Measurements from ENCODE around the gene IVD. TPM values are rescaled to one million over a fixed set of nuclear protein-coding genes. Genes with fewer than 3 reads are reported as not detected.

Gene IVD
- polyA plus RNA-seq, 1 donor (not counting 4 experiments of a cell fraction or from before 2014, with no cell fraction given) = 13.0 TPM

DNA sequence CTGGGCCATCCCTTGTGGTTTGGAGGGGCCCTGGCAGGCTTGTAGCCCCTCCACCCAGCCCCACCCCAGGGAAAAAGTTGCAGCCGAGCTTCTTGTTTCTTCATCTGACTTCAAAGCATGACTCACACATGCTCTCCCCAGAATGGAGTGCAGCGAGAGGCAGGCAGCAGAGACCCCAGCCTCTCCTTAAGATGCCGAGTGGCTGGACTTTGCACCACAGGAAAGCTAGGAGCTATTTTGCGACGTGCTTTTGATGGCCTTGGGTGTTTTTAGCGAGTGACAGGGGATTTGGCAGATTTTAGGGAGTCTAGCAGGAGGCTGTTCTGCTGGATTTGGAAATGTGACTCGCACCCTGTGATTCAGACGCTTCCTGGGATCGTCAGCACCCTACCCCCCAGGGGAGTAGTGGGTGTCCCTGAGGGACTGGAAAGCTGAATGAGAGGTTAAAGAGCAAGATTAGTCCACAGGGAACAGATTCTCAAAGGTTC, 49.4 kb downstream of the IVD start:
- peaks cover 12% of the 10 kb centered on the region for H4K20me1 ChIP-seq (ENCODE audit: control insufficient read depth, extremely low read depth, insufficient read depth, low read length)

DNA sequence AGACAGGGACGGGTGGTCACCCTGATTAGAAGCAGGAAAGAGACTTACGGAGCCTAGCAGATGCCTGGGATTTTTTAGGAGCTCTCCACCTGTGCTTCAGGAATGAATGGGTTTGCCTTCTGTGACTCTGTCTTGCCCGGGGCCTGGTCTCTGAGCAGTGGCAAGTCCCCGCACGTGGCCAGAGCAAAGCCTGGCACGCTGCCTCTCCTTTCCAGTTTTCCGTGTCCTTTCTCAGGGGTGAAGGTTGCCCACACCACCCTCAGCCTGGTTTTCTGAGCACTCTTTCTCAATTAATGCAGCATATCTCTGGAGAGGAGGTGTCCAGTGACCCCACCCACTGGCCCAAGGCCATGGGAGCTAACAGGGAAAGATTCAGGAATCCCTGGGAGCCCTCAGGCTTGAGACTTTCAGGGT, 50.7 kb downstream of the IVD start:
- FAIRE-seq (peak; percentile 71), DNase-seq (ENCODE audit: low read depth, low spot score) (no peak)
- no peaks in the 10 kb centered on the region for H3K27me3 ChIP-seq (ENCODE audit: control insufficient read depth, extremely low read depth, insufficient read depth, low read length)
- H3K27ac ChIP-seq (ENCODE audit: control insufficient read depth, insufficient read depth, low read length) = no peak overlapping the region
- peaks cover 30% of the 10 kb centered on the region for H3K4me1 ChIP-seq (ENCODE audit: control insufficient read depth, extremely low read depth, insufficient read depth, low read length)
- TF ChIP-seq, protein P1, sequence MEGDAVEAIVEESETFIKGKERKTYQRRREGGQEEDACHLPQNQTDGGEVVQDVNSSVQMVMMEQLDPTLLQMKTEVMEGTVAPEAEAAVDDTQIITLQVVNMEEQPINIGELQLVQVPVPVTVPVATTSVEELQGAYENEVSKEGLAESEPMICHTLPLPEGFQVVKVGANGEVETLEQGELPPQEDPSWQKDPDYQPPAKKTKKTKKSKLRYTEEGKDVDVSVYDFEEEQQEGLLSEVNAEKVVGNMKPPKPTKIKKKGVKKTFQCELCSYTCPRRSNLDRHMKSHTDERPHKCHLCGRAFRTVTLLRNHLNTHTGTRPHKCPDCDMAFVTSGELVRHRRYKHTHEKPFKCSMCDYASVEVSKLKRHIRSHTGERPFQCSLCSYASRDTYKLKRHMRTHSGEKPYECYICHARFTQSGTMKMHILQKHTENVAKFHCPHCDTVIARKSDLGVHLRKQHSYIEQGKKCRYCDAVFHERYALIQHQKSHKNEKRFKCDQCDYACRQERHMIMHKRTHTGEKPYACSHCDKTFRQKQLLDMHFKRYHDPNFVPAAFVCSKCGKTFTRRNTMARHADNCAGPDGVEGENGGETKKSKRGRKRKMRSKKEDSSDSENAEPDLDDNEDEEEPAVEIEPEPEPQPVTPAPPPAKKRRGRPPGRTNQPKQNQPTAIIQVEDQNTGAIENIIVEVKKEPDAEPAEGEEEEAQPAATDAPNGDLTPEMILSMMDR (optimal IDR thresholded peaks at IDR 0.05 in 1 of 3, IDR thresholded peaks at IDR 0.05 in 1 of 3, conservative IDR thresholded peaks at IDR 0.05 in 1 of 3; ENCODE audit: extremely low read depth in 1 of 3, insufficient read depth in 2 of 3, low read length in 3 of 3) = no peak
- TF ChIP-seq EZH2 (IDR thresholded peaks at IDR 0.05; ENCODE audit: low read length) = no peak
- H3K4me3 ChIP-seq (ENCODE audit: control insufficient read depth in 2 of 3, extremely low read depth in 1 of 3, insufficient read depth in 2 of 3, low read depth in 1 of 3, low read length in 3 of 3) = no peak overlapping the region
- H3K9ac ChIP-seq (ENCODE audit: control insufficient read depth, extremely low read depth, insufficient read depth, low read length) = no peak overlapping the region
- no peak overlapping the region for H2AFZ ChIP-seq (ENCODE audit: control insufficient read depth, low read length)
- H3K9me1 ChIP-seq (ENCODE audit: control insufficient read depth, extremely low read depth, insufficient read depth, low read length) = peaks cover 13% of the 10 kb centered on the region
- dilution Hi-C loops (cut with MboI; ENCODE audit: extremely low pct_ligation_motif_present, low sequenced_read_pairs) = no loop called here
- H3K4me2 ChIP-seq (ENCODE audit: control insufficient read depth, extremely low read depth, insufficient read depth, low read depth, low read length) = peak overlapping the region; percentile 95
- H3K79me2 ChIP-seq (ENCODE audit: control insufficient read depth, insufficient read depth, low read length) = peaks cover 35% of the 10 kb centered on the region
- peaks cover 0 to 6% of the 10 kb centered on the region in 2 experiments for H3K36me3 ChIP-seq (ENCODE audit: control insufficient read depth in 2 of 2, extremely low read depth in 1 of 2, insufficient read depth in 2 of 2, low read length in 2 of 2)
- H3K9me3 ChIP-seq (ENCODE audit: control insufficient read depth, low read depth, low read length) = no peaks in the 10 kb centered on the region
- H4K20me1 ChIP-seq (ENCODE audit: control insufficient read depth, extremely low read depth, insufficient read depth, low read length) = peaks cover 12% of the 10 kb centered on the region

More for the DNA sequence above, 49.4 kb downstream of the IVD start:
- peak overlapping the region in 2 of 3 experiments; percentile 41 to 42 for H3K4me3 ChIP-seq (ENCODE audit: control insufficient read depth in 2 of 3, extremely low read depth in 1 of 3, insufficient read depth in 2 of 3, low read depth in 1 of 3, low read length in 3 of 3)
- H3K4me2 ChIP-seq (ENCODE audit: control insufficient read depth, extremely low read depth, insufficient read depth, low read depth, low read length) = peak overlapping the region; percentile 95
- H3K9ac ChIP-seq (ENCODE audit: control insufficient read depth, extremely low read depth, insufficient read depth, low read length) = peak overlapping the region; percentile 41
- FAIRE-seq (peak; percentile 59), DNase-seq (ENCODE audit: low read depth, low spot score) (no peak)
- H3K36me3 ChIP-seq (ENCODE audit: control insufficient read depth in 2 of 2, extremely low read depth in 1 of 2, insufficient read depth in 2 of 2, low read length in 2 of 2) = peaks cover 0 to 4% of the 10 kb centered on the region in 2 experiments
- peaks cover 13% of the 10 kb centered on the region for H3K9me1 ChIP-seq (ENCODE audit: control insufficient read depth, extremely low read depth, insufficient read depth, low read length)
- peak overlapping the region; percentile 17 for H3K27ac ChIP-seq (ENCODE audit: control insufficient read depth, insufficient read depth, low read length)
- H3K79me2 ChIP-seq (ENCODE audit: control insufficient read depth, insufficient read depth, low read length) = peaks cover 45% of the 10 kb centered on the region
- TF ChIP-seq, protein P1 (optimal IDR thresholded peaks at IDR 0.05 in 1 of 3, IDR thresholded peaks at IDR 0.05 in 1 of 3, conservative IDR thresholded peaks at IDR 0.05 in 1 of 3; ENCODE audit: extremely low read depth in 1 of 3, insufficient read depth in 2 of 3, low read length in 3 of 3) = no peak
- no peak for TF ChIP-seq EZH2 (IDR thresholded peaks at IDR 0.05; ENCODE audit: low read length)
- H2AFZ ChIP-seq (ENCODE audit: control insufficient read depth, low read length) = no peak overlapping the region
- dilution Hi-C loops (cut with MboI; ENCODE audit: extremely low pct_ligation_motif_present, low sequenced_read_pairs) = no loop called here
- no peaks in the 10 kb centered on the region for H3K9me3 ChIP-seq (ENCODE audit: control insufficient read depth, low read depth, low read length)
- no peaks in the 10 kb centered on the region for H3K27me3 ChIP-seq (ENCODE audit: control insufficient read depth, extremely low read depth, insufficient read depth, low read length)
- peaks cover 30% of the 10 kb centered on the region for H3K4me1 ChIP-seq (ENCODE audit: control insufficient read depth, extremely low read depth, insufficient read depth, low read length)

Measured in keratinocyte (primary cell).